ENCODE results near the gene DLK1. TPM values are rescaled to one million over a fixed set of nuclear protein-coding genes. Genes with fewer than 3 reads are reported as not detected.
A peak's percentile ranks its signal among the peaks of the same experiment; 100 is the strongest.

The DLK1 gene
- total and polyA plus RNA-seq, 10 donors = 0.17 to 0.79 (median 0.38) TPM; not detected in 7

DNA sequence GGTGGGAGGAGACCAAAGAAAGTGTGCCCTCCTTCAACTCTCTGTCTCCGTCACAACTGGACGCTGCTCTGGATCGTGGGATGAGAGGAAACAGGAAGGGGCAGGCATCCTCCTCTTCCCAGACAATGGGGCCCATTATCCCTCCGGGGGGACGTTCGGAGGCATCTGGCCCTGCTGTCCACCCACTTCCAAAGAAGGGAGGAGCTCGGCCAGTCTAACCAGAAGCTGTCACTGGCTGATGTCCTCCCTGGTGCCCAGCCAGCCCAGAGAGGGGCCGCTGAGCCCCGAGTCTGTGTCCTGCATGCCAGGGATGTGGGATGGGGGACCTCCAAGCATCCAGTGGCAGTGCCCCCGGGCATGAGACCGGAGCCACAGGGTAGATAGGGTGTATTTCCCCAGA, 59.4 kb downstream of the DLK1 start:
- 66 to 76% (median 71%) methylated on average over 11 of the region's 11 CpGs for WGBS, 5 donors
- TF ChIP-seq POLR2A (IDR thresholded peaks at IDR 0.05) (no peak), POLR2AphosphoS5 (IDR thresholded peaks at IDR 0.05) (no peak)
- TF ChIP-seq, protein P1, sequence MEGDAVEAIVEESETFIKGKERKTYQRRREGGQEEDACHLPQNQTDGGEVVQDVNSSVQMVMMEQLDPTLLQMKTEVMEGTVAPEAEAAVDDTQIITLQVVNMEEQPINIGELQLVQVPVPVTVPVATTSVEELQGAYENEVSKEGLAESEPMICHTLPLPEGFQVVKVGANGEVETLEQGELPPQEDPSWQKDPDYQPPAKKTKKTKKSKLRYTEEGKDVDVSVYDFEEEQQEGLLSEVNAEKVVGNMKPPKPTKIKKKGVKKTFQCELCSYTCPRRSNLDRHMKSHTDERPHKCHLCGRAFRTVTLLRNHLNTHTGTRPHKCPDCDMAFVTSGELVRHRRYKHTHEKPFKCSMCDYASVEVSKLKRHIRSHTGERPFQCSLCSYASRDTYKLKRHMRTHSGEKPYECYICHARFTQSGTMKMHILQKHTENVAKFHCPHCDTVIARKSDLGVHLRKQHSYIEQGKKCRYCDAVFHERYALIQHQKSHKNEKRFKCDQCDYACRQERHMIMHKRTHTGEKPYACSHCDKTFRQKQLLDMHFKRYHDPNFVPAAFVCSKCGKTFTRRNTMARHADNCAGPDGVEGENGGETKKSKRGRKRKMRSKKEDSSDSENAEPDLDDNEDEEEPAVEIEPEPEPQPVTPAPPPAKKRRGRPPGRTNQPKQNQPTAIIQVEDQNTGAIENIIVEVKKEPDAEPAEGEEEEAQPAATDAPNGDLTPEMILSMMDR (IDR thresholded peaks at IDR 0.05 in 8 of 11, conservative IDR thresholded peaks at IDR 0.05 in 3 of 11) = no peak
- Histone ChIP-seq H3K27ac (no peak overlapping the region), H3K36me3 (no peaks in the 10 kb centered on the region), H3K27me3 (replicated peaks in 1 of 7) (peaks cover 0 to 9% (median 0%) of the 10 kb centered on the region in 7 donors), H3K9me3 (no peaks in the 10 kb centered on the region), H3K4me1 (peaks cover 0 to 21% (median 0%) of the 10 kb centered on the region in 6 donors), H3K4me3 (no peak overlapping the region)
- DNase-seq = peak; percentile 41
- intact Hi-C loops (cut with DNase I; ENCODE audit: low total_unique reads) = no loop called here

DNA sequence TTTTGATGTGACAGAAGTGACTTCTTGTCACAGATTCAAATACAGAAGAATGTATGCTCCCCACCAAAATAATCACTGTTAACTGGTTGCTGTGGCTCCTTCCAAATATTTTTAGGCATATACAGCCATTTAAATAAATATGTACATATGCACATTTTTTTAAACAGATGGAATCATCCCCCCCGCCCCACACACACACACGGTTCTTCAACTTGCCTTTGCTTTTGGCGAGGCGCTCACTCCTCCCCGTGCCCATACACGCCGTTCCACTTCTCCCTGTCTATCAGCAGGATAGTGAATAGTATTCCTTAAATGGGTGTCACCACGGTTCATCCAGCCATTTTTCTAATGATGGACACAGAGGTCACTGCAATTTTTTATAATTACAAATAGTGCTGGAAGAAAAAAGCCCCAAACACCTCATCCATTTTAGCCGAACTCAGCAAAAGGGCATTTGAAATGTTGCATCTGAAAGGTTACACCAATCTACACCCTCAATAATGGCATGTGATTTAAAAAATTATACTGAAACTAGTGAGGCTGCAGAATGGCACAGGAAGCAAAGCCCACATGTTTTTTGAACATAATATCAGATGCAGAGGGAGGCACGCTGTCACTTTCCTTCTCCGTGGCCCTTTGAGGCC, 60.0 kb downstream of the DLK1 start:
- no peak for TF ChIP-seq POLR2AphosphoS5 (IDR thresholded peaks at IDR 0.05)
- TF ChIP-seq POLR2A (IDR thresholded peaks at IDR 0.05) = no peak
- TF ChIP-seq, protein P1 (IDR thresholded peaks at IDR 0.05 in 8 of 11, conservative IDR thresholded peaks at IDR 0.05 in 3 of 11) = no peak
- Histone ChIP-seq H3K27me3 (replicated peaks in 1 of 7) (peaks cover 0 to 14% (median 0%) of the 10 kb centered on the region in 7 donors), H3K4me1 (peaks cover 0 to 21% (median 0%) of the 10 kb centered on the region in 6 donors), H3K4me3 (no peak overlapping the region), H3K9me3 (no peaks in the 10 kb centered on the region), H3K36me3 (no peaks in the 10 kb centered on the region), H3K27ac (no peak overlapping the region)
- peak; percentile 11 for DNase-seq
- 83 to 89% (median 85%) methylated on average over 11 of the region's 11 CpGs for WGBS, 5 donors
- intact Hi-C loops (cut with DNase I; ENCODE audit: low total_unique reads) = no loop called here

DNA sequence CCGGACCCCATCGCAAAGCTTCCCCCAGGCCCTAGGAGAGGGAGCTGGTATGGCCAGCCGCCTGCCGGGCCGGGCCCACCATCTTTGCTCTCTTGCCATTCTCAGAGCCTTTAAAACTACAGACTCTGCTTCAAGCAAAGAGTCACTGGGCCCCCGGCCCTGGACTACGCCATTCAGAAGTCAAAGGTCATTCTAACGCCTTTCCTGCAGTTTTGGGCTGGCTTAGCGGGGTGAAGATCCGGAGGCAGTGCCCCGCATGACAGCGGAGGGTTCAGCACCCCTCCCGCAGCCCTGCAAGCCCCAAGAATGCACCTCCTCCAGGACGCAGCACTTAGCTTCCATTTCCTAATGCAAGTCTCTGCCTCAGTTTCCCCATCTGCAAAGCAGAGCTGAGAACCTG, 61.0 kb downstream of the DLK1 start:
- peaks cover 0 to 23% (median 0%) of the 10 kb centered on the region in 7 donors for H3K27me3 ChIP-seq (replicated peaks in 1 of 7)
- TF ChIP-seq, protein P1 (IDR thresholded peaks at IDR 0.05 in 8 of 11, conservative IDR thresholded peaks at IDR 0.05 in 3 of 11) = no peak
- no peak for TF ChIP-seq POLR2A (IDR thresholded peaks at IDR 0.05)
- no peak for TF ChIP-seq POLR2AphosphoS5 (IDR thresholded peaks at IDR 0.05)
- H3K9me3 ChIP-seq = no peaks in the 10 kb centered on the region
- H3K27ac ChIP-seq = no peak overlapping the region
- H3K4me3 ChIP-seq = no peak overlapping the region
- intact Hi-C loops (cut with DNase I; ENCODE audit: low total_unique reads) = no loop called here
- no peak for DNase-seq
- 92 to 96% (median 94%) methylated on average over 13 to 14 of the region's 14 CpGs for WGBS, 5 donors
- H3K4me1 ChIP-seq = peaks cover 0 to 21% (median 0%) of the 10 kb centered on the region in 6 donors
- no peaks in the 10 kb centered on the region for H3K36me3 ChIP-seq

Other genes starting within 250 kb of the DLK1 start
- gene BEGAIN, start 139.5 kb upstream of the DLK1 start, total RNA-seq = 10 to 100 TPM in 1 of 7 donors, 1 to 10 TPM in 6; 3.8 to 10.0 (median 5.9) TPM
- gene BEGAIN, start 139.5 kb upstream of the DLK1 start, polyA plus RNA-seq = 1 to 10 TPM; 1.8 to 6.9 (median 4.1) TPM
- 100 to 1,000 TPM in 5 of 7 donors, 10 to 100 TPM in 2; 86.5 to 282 (median 174) TPM for gene MEG3, start 99.2 kb downstream of the DLK1 start, total RNA-seq
- 100 to 1,000 TPM in 2 of 3 donors, 10 to 100 TPM in 1; 86.6 to 763 (median 435) TPM for gene MEG3, start 99.2 kb downstream of the DLK1 start, polyA plus RNA-seq
- gene RTL1, start 176.8 kb downstream of the DLK1 start, total RNA-seq = not detected
- gene RTL1, start 176.8 kb downstream of the DLK1 start, polyA plus RNA-seq = under 1 TPM in 1 of 3 donors, not detected in 2; under 0.01 TPM

All from spleen (tissue), 11 donors.